ENCODE measurements around the gene DDR2. TPM values are rescaled to one million over a fixed set of nuclear protein-coding genes. Genes with fewer than 3 reads are reported as not detected.
"Not testable (repeated sequence)": the region's sequence is repeated elsewhere in the genome, so short reads cannot be mapped to it uniquely, and the experiment has no call there.

DDR2 gene
- total and polyA plus RNA-seq, 5 donors, result 12.8 to 82.1 (median 62.8) TPM

DNA sequence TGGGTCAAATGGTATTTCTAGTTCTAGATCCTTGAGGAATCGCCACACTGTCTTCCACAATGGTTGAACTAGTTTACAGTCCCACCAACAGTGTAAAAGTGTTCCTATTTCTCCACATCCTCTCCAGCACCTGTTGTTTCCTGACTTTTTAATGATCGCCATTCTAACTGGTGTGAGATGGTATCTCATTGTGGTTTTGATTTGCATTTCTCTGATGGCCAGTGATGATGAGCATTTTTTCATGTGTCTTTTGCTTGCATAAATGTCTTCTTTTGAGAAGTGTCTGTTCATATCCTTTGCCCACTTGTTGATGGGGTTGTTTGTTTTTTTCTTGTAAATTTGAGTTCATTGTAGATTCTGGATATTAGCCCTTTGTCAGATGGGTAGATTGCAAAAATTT lies 175.2 kb downstream of the DDR2 start:
- H3K9me3 ChIP-seq (ENCODE audit: control insufficient read depth, low read length); H3K4me3 ChIP-seq (ENCODE audit: low read length); H3K4me1 ChIP-seq (ENCODE audit: control insufficient read depth, insufficient read depth, low read length); ATAC-seq; H3K27ac ChIP-seq (ENCODE audit: low read length); H3K27me3 ChIP-seq (ENCODE audit: control insufficient read depth, insufficient read depth); intact Hi-C loops (cut with DNase I); DNase-seq: not testable (repeated sequence)
- WGBS, result no CpG with 5 or more reads among the region's 2 CpGs

GRCh38 chr1:162812357-162812756 lies 180.1 kb downstream of the DDR2 start:
- H3K4me3 ChIP-seq (ENCODE audit: low read length); intact Hi-C loops (cut with DNase I); H3K9me3 ChIP-seq (ENCODE audit: control insufficient read depth, low read length); H3K4me1 ChIP-seq (ENCODE audit: control insufficient read depth, insufficient read depth, low read length); H3K27ac ChIP-seq (ENCODE audit: low read length); ATAC-seq; H3K27me3 ChIP-seq (ENCODE audit: control insufficient read depth, insufficient read depth); DNase-seq: not testable (repeated sequence)
- 99% methylated on average over 2 of the region's 2 CpGs for WGBS

DNA sequence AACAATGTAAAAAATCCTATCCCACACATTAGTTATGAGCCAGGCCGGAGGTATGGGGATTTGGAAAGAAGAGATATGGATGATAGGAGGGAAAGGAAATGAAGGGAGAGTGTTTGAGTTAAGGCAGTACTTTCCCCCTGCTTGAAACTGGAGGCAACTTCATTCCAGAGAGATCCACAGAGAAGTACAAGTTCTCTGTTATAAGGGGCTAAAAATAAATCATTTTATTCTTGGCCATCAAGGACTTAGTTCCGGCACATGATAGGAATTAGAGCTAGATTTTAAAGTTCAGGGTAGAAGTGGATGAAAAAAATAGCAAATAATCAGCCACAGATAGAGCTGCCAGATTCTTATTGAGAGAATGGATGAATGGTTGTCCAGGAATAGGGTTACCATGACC lies 185.9 kb downstream of the DDR2 start:
- H3K4me1 ChIP-seq (ENCODE audit: control insufficient read depth, insufficient read depth, low read length); H3K27ac ChIP-seq (ENCODE audit: low read length); H3K9me3 ChIP-seq (ENCODE audit: control insufficient read depth, low read length); H3K27me3 ChIP-seq (ENCODE audit: control insufficient read depth, insufficient read depth); intact Hi-C loops (cut with DNase I); DNase-seq; H3K4me3 ChIP-seq (ENCODE audit: low read length): not testable (repeated sequence)
- ATAC-seq, result peak in 1 of 2 donors; percentile 25
- WGBS, result 64% methylated on average over 2 of the region's 2 CpGs

DNA sequence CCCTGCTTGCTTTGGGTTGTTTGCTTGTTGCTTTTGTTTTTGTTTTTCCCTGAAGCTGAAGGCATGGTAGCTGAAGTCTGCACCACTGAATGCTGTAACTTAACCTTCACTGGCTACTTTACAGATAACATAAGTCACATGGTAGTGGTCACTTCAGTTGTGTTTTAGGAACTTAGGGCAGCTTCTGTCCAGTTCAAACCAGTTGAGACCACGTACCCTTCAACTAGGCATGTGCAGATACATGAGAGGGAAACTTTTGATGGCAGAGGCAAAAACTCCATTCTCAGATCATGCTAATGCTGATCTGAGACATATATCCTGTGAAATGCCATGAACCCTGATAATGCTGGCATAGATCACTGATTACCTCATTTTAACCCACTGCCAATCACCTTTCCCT lies 186.4 kb downstream of the DDR2 start:
- H3K4me1 ChIP-seq (ENCODE audit: control insufficient read depth, insufficient read depth, low read length); DNase-seq; H3K27ac ChIP-seq (ENCODE audit: low read length); intact Hi-C loops (cut with DNase I); H3K27me3 ChIP-seq (ENCODE audit: control insufficient read depth, insufficient read depth); ATAC-seq; H3K4me3 ChIP-seq (ENCODE audit: low read length); H3K9me3 ChIP-seq (ENCODE audit: control insufficient read depth, low read length): not testable (repeated sequence)
- 76% methylated on average over 1 of the region's 1 CpG for WGBS

DNA sequence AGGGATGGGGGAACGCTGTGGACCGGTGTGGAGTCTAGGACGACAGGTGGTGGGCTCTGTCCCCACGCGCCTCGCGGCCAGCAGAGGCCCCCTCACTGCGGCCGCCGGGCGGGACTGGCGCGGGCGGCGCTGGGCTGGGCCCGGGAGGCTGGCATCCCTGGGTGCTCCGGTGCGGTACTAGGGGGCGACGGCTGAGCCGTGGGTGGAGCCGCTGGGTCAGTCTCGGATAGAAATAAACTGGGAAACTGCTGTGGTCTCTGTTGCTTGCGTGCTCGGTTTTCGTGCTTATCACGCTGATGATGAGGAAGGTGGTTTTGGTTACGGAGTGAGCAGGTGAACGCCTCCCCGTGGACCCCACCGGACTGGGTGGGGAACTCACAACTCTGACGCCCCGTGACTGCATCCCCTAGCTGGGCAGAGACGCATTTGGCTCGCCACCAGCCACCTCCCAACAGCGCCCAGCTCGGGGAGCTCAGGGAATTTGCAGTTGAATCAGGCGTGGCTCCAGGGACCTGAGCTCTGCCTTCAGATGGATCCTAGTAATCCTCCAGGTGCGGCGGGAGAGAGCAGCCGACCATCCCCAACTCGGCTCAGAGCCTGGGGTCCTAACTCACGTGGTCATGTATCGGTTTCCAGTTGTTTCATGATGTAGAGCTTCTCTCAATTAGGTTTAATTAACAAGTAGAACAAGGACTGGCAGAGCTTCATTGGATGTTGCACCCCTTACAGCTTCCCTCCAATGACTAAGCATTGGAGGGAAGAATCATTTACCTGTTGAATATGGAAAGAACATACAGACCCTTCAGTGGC lies 190.3 kb downstream of the DDR2 start:
- peak; percentile 19 to 59 (median 45) for DNase-seq
- WGBS, result 5% methylated on average over 44 of the region's 44 CpGs
- H3K9me3 ChIP-seq (ENCODE audit: control insufficient read depth, low read length), result no peaks in the 10 kb centered on the region
- H3K27ac ChIP-seq (ENCODE audit: low read length), result no peak overlapping the region
- no peaks in the 10 kb centered on the region for H3K4me1 ChIP-seq (ENCODE audit: control insufficient read depth, insufficient read depth, low read length)
- ATAC-seq, result peak; percentile 72 to 75
- H3K4me3 ChIP-seq (ENCODE audit: low read length), result peak overlapping the region; percentile 48
- intact Hi-C loops (cut with DNase I), result no loop called here
- no peaks in the 10 kb centered on the region for H3K27me3 ChIP-seq (ENCODE audit: control insufficient read depth, insufficient read depth)

DNA sequence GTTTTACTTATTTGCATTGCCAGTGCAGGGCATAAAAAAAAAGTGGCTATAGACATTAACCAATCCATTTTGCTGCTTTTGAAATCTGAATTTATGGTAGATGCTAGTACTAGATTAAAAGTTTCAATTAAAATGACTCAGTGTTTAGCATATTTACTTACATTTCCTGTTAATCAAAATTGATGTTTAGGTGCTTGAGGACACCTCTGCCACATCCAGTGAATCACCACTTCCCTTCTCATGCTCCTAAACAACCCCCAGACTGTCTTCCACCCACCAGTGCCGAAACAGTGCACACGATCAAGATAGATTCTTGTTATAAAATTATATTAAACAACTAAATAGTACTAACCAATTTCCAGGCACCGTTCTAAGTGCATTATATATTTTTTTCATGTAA lies 191.0 kb downstream of the DDR2 start:
- no peak for ATAC-seq
- WGBS, result 84% methylated on average over 3 of the region's 3 CpGs
- no peak overlapping the region for H3K4me3 ChIP-seq (ENCODE audit: low read length)
- H3K27ac ChIP-seq (ENCODE audit: low read length), result no peak overlapping the region
- H3K4me1 ChIP-seq (ENCODE audit: control insufficient read depth, insufficient read depth, low read length), result no peaks in the 10 kb centered on the region
- intact Hi-C loops (cut with DNase I), result no loop called here
- H3K9me3 ChIP-seq (ENCODE audit: control insufficient read depth, low read length), result no peaks in the 10 kb centered on the region
- H3K27me3 ChIP-seq (ENCODE audit: control insufficient read depth, insufficient read depth), result no peaks in the 10 kb centered on the region
- no peak for DNase-seq

- Histone ChIP-seq H3K4me3 (ENCODE audit: low read length) (no peak overlapping the region), H3K9me3 (ENCODE audit: control insufficient read depth, low read length) (no peaks in the 10 kb centered on the region), H3K27me3 (ENCODE audit: control insufficient read depth, insufficient read depth) (no peaks in the 10 kb centered on the region), H3K27ac (ENCODE audit: low read length) (no peak overlapping the region), H3K4me1 (ENCODE audit: control insufficient read depth, insufficient read depth, low read length) (no peaks in the 10 kb centered on the region)
- ATAC-seq (no peak), DNase-seq (no peak)
- WGBS, result 47% methylated on average over 2 of the region's 2 CpGs
- intact Hi-C loops (cut with DNase I), result no loop called here
Measured at GRCh38 chr1:162823771-162824525, 191.7 kb downstream of the DDR2 start.

DNA sequence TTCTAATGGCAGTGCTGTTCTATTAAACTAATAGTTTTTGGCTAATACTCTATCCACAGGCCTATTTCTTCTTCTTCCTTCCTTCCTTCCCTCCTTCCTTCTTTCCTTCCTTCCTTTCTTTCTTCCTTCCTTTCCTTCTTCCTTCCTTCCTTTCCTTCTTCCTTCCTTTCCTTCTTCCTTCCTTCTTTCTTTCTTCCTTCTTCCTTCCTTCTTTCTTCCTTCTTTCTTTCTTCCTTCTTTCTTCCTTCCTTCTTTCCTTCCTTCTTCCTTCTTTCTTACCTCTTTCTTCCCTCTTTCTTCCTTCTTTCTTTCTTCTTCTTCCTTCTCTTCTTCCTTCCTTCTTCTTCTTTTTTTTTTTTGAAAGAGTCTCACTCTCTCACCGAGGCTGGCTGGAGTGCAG lies 197.0 kb downstream of the DDR2 start:
- Histone ChIP-seq H3K9me3 (ENCODE audit: control insufficient read depth, low read length) (no peaks in the 10 kb centered on the region), H3K27me3 (ENCODE audit: control insufficient read depth, insufficient read depth) (no peaks in the 10 kb centered on the region), H3K27ac (ENCODE audit: low read length) (no peak overlapping the region), H3K4me3 (ENCODE audit: low read length) (no peak overlapping the region), H3K4me1 (ENCODE audit: control insufficient read depth, insufficient read depth, low read length) (no peaks in the 10 kb centered on the region)
- intact Hi-C loops (cut with DNase I), result no loop called here
- WGBS, result 93% methylated on average over 1 of the region's 1 CpG
- DNase-seq (no peak), ATAC-seq (no peak)

DNA sequence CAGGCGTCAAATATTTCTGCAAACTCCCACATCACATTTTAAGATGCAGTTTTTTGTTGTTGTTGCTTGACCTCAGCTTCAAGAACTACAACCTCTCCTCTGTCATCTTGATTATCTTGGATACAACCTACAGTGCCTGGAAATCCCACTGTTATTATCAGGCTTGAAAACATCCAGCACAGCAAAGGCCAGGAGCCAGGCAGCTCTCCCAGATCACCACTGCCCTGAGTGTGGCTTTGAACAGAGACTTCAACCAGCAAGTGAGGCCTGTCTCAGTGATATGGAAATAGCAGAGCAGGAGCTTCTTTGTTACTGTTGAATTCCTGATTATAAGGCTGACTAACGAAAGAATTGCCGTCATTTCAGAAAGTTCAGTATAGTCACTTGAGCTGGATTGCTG lies 200.2 kb downstream of the DDR2 start:
- Histone ChIP-seq H3K9me3 (ENCODE audit: control insufficient read depth, low read length) (no peaks in the 10 kb centered on the region), H3K27me3 (ENCODE audit: control insufficient read depth, insufficient read depth) (no peaks in the 10 kb centered on the region), H3K4me1 (ENCODE audit: control insufficient read depth, insufficient read depth, low read length) (no peaks in the 10 kb centered on the region), H3K4me3 (ENCODE audit: low read length) (no peak overlapping the region), H3K27ac (ENCODE audit: low read length) (no peak overlapping the region)
- WGBS, result 76% methylated on average over 3 of the region's 3 CpGs
- no peak for DNase-seq
- ATAC-seq, result no peak
- intact Hi-C loops (cut with DNase I), result no loop called here

DNA sequence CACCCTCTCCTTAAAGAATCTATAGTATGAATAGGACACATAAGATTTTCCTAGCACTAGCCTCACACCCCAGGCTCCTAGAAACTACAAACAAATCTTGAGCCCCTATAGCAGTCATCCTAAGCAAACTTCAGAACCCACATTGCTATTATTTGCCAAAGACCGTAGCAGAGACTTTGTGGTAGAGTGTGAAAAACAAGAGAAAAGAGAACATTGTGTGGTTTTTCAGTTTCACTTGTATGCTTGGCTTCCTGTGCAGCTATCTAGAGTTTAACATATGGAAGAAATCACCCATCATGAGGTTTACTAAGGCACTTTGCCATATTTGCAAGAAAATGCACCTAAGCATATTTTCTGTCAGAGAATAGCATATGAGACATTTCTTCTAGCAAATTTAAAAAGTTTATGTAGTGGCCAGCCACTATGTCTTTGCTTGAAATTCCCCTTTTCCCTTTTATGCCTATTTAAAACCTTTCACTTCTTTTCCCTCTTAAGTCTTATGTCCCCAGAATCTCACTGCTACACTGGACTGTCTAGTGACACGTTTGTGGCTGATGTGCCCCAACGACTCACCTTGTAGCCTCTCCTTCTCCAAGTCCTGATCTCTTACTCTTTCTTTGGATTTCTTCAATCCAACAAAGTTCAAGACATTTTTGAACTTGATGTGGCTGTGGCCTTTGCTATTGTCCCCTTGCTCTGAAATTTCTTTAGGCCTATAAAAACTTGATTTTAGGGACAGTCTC lies 203.1 kb downstream of the DDR2 start:
- WGBS, result 45% methylated on average over 3 of the region's 3 CpGs
- intact Hi-C loops (cut with DNase I), result no loop called here
- no peaks in the 10 kb centered on the region for H3K27me3 ChIP-seq (ENCODE audit: control insufficient read depth, insufficient read depth)
- DNase-seq (no peak), ATAC-seq (no peak)
- no peak overlapping the region for H3K27ac ChIP-seq (ENCODE audit: low read length)
- no peak overlapping the region for H3K4me3 ChIP-seq (ENCODE audit: low read length)
- no peaks in the 10 kb centered on the region for H3K4me1 ChIP-seq (ENCODE audit: control insufficient read depth, insufficient read depth, low read length)
- no peaks in the 10 kb centered on the region for H3K9me3 ChIP-seq (ENCODE audit: control insufficient read depth, low read length)
